ENCODE data around the gene DLGAP1. TPM values are rescaled to one million over a fixed set of nuclear protein-coding genes. Genes with fewer than 3 reads are reported as not detected.

DLGAP1 gene
- total and polyA plus RNA-seq, 4 donors: 0.06 to 1.2 (median 0.17) TPM; not detected in 1

- DNase-seq (ENCODE audit: low spot score): no peak
- H3K9ac ChIP-seq (ENCODE audit: low read depth in 1 of 2, low read length in 2 of 2): no peak overlapping the region
- TF ChIP-seq YY1 (IDR thresholded peaks at IDR 0.05): no peak
- no peak for TF ChIP-seq HNF4G (IDR thresholded peaks at IDR 0.05)
- TF ChIP-seq, protein P1, sequence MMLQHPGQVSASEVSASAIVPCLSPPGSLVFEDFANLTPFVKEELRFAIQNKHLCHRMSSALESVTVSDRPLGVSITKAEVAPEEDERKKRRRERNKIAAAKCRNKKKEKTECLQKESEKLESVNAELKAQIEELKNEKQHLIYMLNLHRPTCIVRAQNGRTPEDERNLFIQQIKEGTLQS (IDR thresholded peaks at IDR 0.05): no peak
- TF ChIP-seq ZBTB33 (IDR thresholded peaks at IDR 0.05): no peak
- no peak for TF ChIP-seq SP1 (IDR thresholded peaks at IDR 0.05)
- no peak for TF ChIP-seq TAF1 (conservative IDR thresholded peaks at IDR 0.05)
- no peak for TF ChIP-seq HNF4A (conservative IDR thresholded peaks at IDR 0.05)
- TF ChIP-seq RAD21 (IDR thresholded peaks at IDR 0.05): no peak
- TF ChIP-seq MAX (IDR thresholded peaks at IDR 0.05): no peak
- no peak for TF ChIP-seq JUND (IDR thresholded peaks at IDR 0.05)
- no peaks in the 10 kb centered on the region for H3K9me3 ChIP-seq (ENCODE audit: control insufficient read depth in 4 of 4, low read length in 3 of 4)
- H3K36me3 ChIP-seq (ENCODE audit: control insufficient read depth in 4 of 4, insufficient read depth in 3 of 4, low read depth in 1 of 4, low read length in 3 of 4): no peaks in the 10 kb centered on the region
- WGBS: 97% methylated on average over 5 of the region's 5 CpGs
- peaks cover 0 to 4% (median 0%) of the 10 kb centered on the region in 4 donors for H3K27me3 ChIP-seq (ENCODE audit: control insufficient read depth in 4 of 4, insufficient read depth in 4 of 4, low read length in 3 of 4)
- no peak overlapping the region for H3K27ac ChIP-seq (ENCODE audit: low read depth in 1 of 2, low read length in 2 of 2)
- H3K4me1 ChIP-seq (ENCODE audit: control insufficient read depth in 4 of 4, insufficient read depth in 4 of 4, low read length in 3 of 4): peaks cover 0 to 6% (median 3%) of the 10 kb centered on the region in 4 donors
- H3K4me3 ChIP-seq (ENCODE audit: low read depth in 1 of 3, low read length in 3 of 3): no peak overlapping the region
Measured at GRCh38 chr18:3777122-3777521, 678.0 kb downstream of the DLGAP1 start.

DNA sequence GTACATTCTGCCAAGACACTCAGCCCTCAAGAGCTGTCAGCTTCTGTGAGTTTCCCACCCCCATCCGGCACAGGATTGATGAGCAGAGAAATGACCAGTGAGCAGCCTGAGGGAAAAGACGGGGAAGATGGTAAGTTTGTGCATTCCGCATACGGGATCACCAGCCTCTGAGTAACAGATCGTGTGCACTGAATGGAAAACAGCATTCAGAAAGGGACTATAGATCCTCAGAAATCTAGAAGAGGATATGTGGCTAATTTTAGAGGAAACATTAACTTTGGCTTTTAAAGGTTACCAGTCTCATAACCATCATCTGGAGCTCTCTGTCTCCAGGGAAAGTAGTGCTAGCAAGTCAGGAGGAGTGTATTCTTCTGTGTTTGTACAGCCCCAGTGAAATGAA, 679.1 kb downstream of the DLGAP1 start:
- TF ChIP-seq MAX (IDR thresholded peaks at IDR 0.05) (no peak), YY1 (IDR thresholded peaks at IDR 0.05) (no peak)
- no peak overlapping the region for H3K9ac ChIP-seq (ENCODE audit: low read depth in 1 of 2, low read length in 2 of 2)

GRCh38 chr18:3773303-3773702, 681.8 kb downstream of the DLGAP1 start:
- H3K4me3 ChIP-seq (ENCODE audit: low read depth in 1 of 3, low read length in 3 of 3): no peak overlapping the region
- no peaks in the 10 kb centered on the region for H3K9me3 ChIP-seq (ENCODE audit: control insufficient read depth in 4 of 4, low read length in 3 of 4)
- DNase-seq (ENCODE audit: low spot score): no peak
- no peak overlapping the region for H3K9ac ChIP-seq (ENCODE audit: low read depth in 1 of 2, low read length in 2 of 2)
- H3K27ac ChIP-seq (ENCODE audit: low read depth in 1 of 2, low read length in 2 of 2): no peak overlapping the region
- peaks cover 0 to 9% (median 0%) of the 10 kb centered on the region in 4 donors for H3K27me3 ChIP-seq (ENCODE audit: control insufficient read depth in 4 of 4, insufficient read depth in 4 of 4, low read length in 3 of 4)
- H3K4me1 ChIP-seq (ENCODE audit: control insufficient read depth in 4 of 4, insufficient read depth in 4 of 4, low read length in 3 of 4): peaks cover 1 to 10% (median 10%) of the 10 kb centered on the region in 4 donors
- 29% methylated on average over 1 of the region's 1 CpG for WGBS
- no peaks in the 10 kb centered on the region for H3K36me3 ChIP-seq (ENCODE audit: control insufficient read depth in 4 of 4, insufficient read depth in 3 of 4, low read depth in 1 of 4, low read length in 3 of 4)
- TF ChIP-seq ZBTB33 (IDR thresholded peaks at IDR 0.05) (peak; percentile 41), HNF4G (IDR thresholded peaks at IDR 0.05) (no peak), EGR1 (IDR thresholded peaks at IDR 0.05; ENCODE audit: low read depth in 2 of 2) (peak in 1 of 2 donors; percentile 27), SP1 (IDR thresholded peaks at IDR 0.05) (peak; percentile 61), JUND (IDR thresholded peaks at IDR 0.05) (peak in 1 of 2 donors; percentile 42), FOXA2 (IDR thresholded peaks at IDR 0.05) (peak; percentile 56), CTCF (IDR thresholded peaks at IDR 0.05; ENCODE audit: low read depth, low read length, missing input control) (peak; percentile 39), MAX (IDR thresholded peaks at IDR 0.05) (no peak), HNF4A (conservative IDR thresholded peaks at IDR 0.05) (peak; percentile 32 to 67), YY1 (IDR thresholded peaks at IDR 0.05) (peak; percentile 25), FOXA1 (IDR thresholded peaks at IDR 0.05) (no peak), RXRA (IDR thresholded peaks at IDR 0.05) (peak in 1 of 2 donors; percentile 67), RAD21 (IDR thresholded peaks at IDR 0.05) (peak; percentile 52 to 62), GABPA (IDR thresholded peaks at IDR 0.05 in 1 of 2, conservative IDR thresholded peaks at IDR 0.05 in 1 of 2) (no peak)
- TF ChIP-seq, protein P1 (IDR thresholded peaks at IDR 0.05): peak; percentile 33

More for the DNA sequence above, 679.1 kb downstream of the DLGAP1 start:
- no peak overlapping the region for H3K27ac ChIP-seq (ENCODE audit: low read depth in 1 of 2, low read length in 2 of 2)
- WGBS: 95% methylated on average over 5 of the region's 5 CpGs
- H3K27me3 ChIP-seq (ENCODE audit: control insufficient read depth in 4 of 4, insufficient read depth in 4 of 4, low read length in 3 of 4): peaks cover 0 to 4% (median 0%) of the 10 kb centered on the region in 4 donors
- H3K9me3 ChIP-seq (ENCODE audit: control insufficient read depth in 4 of 4, low read length in 3 of 4): no peaks in the 10 kb centered on the region
- no peak for DNase-seq (ENCODE audit: low spot score)
- H3K4me3 ChIP-seq (ENCODE audit: low read depth in 1 of 3, low read length in 3 of 3): no peak overlapping the region
- no peaks in the 10 kb centered on the region for H3K36me3 ChIP-seq (ENCODE audit: control insufficient read depth in 4 of 4, insufficient read depth in 3 of 4, low read depth in 1 of 4, low read length in 3 of 4)
- peaks cover 1 to 10% (median 8%) of the 10 kb centered on the region in 4 donors for H3K4me1 ChIP-seq (ENCODE audit: control insufficient read depth in 4 of 4, insufficient read depth in 4 of 4, low read length in 3 of 4)

Measured in liver (tissue), 9 donors.